Measurements from ENCODE around the gene GZMM. TPM values are rescaled to one million over a fixed set of nuclear protein-coding genes. Genes with fewer than 3 reads are reported as not detected.

The GZMM gene
- total RNA-seq, 4 donors from 2014 or later = 2.5 TPM; not detected in 3

DNA sequence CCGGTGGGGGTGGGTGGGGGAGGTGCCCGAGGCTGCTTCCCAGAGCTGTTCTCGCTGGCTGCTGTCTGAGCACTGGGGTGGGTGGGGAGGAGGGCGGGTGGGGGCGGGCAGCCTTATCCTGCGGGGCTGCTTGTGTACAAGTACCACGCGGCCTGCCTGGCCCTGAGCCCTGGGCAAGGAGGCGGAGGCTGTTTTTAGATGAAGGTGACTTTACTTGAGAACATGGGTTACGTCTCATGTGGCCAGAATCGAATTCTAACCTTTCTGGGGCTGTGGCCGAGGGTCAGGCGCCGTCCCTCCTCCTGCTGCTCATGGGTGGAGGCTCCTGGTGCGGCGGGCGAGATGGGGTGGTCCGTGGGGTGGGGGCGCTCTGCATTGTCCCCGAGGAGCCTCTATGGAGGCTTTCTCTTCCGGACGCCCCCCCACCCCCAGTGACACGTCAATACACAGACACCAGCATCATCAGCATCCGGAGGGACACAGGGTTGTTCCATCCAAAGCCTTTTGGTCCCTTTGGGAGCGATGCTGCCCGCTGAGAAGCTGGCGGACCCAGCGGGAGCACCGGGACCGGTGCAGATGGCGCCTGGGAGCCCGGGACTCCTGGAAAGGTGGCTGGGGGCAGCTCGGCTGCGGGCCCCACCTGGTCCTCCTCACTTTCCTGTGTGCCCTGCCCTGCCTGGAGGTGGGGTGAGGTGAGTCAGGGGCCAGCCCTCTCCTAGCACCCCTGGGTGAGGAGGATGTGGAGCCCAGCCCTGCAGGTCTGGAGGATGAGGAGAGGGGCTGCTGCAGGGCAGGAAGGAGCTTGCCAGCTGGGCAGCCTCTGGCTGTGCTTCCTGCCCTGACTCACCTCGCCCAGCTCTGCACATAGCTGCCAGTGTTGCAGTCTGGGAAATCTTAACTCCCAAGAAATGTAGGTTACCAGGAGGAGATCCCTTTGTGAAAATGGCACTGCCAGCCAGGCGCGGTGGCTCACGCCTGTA lies 32.0 kb downstream of the GZMM start:
- H3K27ac ChIP-seq = peak overlapping the region in 2 of 4 donors; percentile 46 to 64
- no peak for DNase-seq (ENCODE audit: low spot score in 2 of 2)
- TF ChIP-seq CTCF (IDR thresholded peaks at IDR 0.05) (no peak), EP300 (IDR thresholded peaks at IDR 0.05) (no peak), POLR2A (IDR thresholded peaks at IDR 0.05) (no peak)
- peaks cover 4 to 36% (median 6%) of the 10 kb centered on the region in 3 donors for H3K36me3 ChIP-seq
- H3K4me1 ChIP-seq = peaks cover 0 to 55% (median 35%) of the 10 kb centered on the region in 4 donors
- no peaks in the 10 kb centered on the region for H3K9me3 ChIP-seq
- peak overlapping the region in 1 of 4 donors; percentile 27 for H3K4me3 ChIP-seq
- no peaks in the 10 kb centered on the region for H3K27me3 ChIP-seq
- WGBS, 2 donors = 43 to 65% methylated on average over 29 to 31 of the region's 38 CpGs

DNA sequence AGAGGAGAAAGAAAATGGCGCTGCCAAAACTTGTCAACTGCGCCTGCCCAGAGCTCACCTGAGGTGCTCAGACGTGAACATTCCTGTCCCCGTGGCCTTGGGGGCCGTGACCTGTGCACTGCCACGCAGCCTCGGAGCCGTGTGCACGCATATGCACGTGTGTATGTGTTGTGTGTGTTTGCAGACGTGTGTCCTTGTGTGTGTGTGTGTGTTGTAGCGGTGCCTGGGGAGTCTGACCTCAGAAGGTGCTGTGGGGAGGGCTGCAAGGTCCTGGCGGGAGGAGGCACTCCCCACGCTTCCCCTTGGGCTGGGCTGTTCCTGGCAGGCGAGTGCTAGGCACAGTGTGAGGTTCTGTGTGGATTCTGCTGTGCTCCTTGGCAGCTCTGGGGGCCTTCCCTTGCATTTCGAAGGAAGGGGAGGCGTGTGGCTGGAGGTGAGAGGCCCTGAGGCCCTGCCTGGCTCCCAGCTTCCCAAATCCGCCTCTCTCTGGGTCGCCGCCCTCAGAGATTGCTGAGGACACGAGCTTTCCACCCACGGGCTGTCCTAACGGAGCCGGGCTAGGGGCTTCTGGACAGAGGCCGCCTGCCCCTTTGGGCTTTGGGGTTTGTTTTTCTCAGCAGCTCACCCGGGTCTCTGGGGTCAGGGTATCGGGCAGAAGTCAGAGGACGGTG lies 33.0 kb downstream of the GZMM start:
- H3K4me1 ChIP-seq = peaks cover 0 to 45% (median 33%) of the 10 kb centered on the region in 4 donors
- no peak for DNase-seq (ENCODE audit: low spot score in 2 of 2)
- no peaks in the 10 kb centered on the region for H3K9me3 ChIP-seq
- H3K4me3 ChIP-seq = no peak overlapping the region
- H3K36me3 ChIP-seq = peaks cover 4 to 47% (median 10%) of the 10 kb centered on the region in 3 donors
- 76 to 80% methylated on average over 21 to 27 of the region's 28 CpGs for WGBS, 2 donors
- H3K27me3 ChIP-seq = no peaks in the 10 kb centered on the region
- no peak for TF ChIP-seq POLR2A (IDR thresholded peaks at IDR 0.05)
- no peak for TF ChIP-seq CTCF (IDR thresholded peaks at IDR 0.05)
- TF ChIP-seq EP300 (IDR thresholded peaks at IDR 0.05) = no peak
- no peak overlapping the region for H3K27ac ChIP-seq

DNA sequence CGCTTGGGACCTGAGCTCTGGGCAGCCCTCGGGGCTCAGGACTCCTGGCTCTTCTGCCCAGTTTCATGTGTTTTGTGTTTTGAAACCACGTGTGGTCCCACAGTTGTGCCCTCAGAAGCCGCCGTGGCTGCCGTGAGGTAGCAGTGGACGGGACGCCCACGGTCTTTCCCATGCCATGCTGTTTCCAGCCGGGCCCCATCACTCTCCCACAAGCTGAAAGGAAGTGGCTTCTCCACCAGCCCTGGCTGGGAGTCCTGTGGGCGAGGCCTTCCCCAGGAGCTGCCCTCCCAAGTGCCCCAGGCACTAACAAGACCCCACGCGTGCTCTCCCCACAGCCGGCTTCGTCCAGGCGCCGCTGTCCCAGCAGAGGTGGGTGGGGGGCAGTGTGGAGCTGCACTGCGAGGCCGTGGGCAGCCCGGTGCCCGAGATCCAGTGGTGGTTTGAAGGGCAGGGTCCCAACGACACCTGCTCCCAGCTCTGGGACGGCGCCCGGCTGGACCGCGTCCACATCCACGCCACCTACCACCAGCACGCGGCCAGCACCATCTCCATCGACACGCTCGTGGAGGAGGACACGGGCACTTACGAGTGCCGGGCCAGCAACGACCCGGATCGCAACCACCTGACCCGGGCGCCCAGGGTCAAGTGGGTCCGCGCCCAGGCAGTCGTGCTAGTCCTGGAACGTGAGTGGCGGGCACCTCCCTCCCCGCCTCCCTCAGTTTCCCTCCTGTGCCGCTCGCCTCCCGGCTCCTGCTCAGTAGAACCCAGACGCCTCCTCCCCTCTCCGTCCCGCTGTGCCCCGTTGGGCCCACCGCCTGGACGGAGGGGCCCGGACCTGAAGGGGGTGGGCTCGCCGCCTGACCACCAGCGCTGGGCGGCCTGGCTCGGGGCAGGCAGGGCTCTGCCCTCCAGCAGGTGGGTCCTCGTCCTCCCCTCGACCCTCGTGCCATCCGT lies 33.9 kb downstream of the GZMM start:
- TF ChIP-seq CTCF (IDR thresholded peaks at IDR 0.05) = no peak
- TF ChIP-seq EP300 (IDR thresholded peaks at IDR 0.05) = no peak
- no peak for TF ChIP-seq POLR2A (IDR thresholded peaks at IDR 0.05)
- Histone ChIP-seq H3K27ac (no peak overlapping the region), H3K4me1 (peaks cover 0 to 48% (median 33%) of the 10 kb centered on the region in 4 donors), H3K4me3 (no peak overlapping the region), H3K36me3 (peaks cover 4 to 55% (median 18%) of the 10 kb centered on the region in 3 donors), H3K9me3 (no peaks in the 10 kb centered on the region), H3K27me3 (no peaks in the 10 kb centered on the region)
- no peak for DNase-seq (ENCODE audit: low spot score in 2 of 2)
- WGBS, 2 donors = 86% methylated on average over 65 to 66 of the region's 66 CpGs

DNA sequence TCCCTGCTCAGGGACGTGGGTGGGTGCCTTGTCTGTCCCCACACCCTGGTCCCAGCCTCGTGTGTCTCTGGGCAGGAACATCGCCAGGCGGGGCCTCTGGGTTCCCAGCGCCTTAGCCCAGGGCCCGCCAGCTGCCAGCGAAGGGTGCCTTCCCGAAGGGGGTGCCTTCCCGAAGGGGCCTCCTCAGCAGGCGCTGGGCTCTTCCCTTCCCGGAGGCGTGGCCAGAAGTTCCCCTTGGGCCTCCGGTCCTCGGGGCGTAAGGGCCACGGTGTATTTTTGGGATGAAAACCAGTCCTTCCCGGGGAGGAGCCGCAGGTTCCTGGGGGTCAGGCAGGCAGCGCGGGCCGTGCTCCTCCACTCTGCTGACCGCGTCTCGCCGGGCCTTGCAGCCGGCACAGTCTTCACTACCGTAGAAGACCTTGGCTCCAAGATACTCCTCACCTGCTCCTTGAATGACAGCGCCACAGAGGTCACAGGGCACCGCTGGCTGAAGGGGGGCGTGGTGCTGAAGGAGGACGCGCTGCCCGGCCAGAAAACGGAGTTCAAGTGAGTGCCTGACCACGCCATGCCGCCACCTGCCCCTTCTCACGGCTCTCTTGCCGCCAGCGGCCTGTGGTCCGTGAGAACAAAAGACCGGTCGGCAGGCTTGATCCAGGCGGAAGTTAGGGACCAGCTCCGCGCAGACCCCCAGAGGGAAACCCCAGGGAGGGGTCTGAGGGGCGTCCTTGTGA lies 35.4 kb downstream of the GZMM start:
- Histone ChIP-seq H3K9me3 (no peaks in the 10 kb centered on the region), H3K4me3 (no peak overlapping the region), H3K27me3 (no peaks in the 10 kb centered on the region), H3K36me3 (peaks cover 4 to 65% (median 18%) of the 10 kb centered on the region in 3 donors), H3K27ac (no peak overlapping the region), H3K4me1 (peaks cover 0 to 52% (median 22%) of the 10 kb centered on the region in 4 donors)
- 86 to 89% methylated on average over 31 to 33 of the region's 46 CpGs for WGBS, 2 donors
- no peak for DNase-seq (ENCODE audit: low spot score in 2 of 2)
- TF ChIP-seq CTCF (IDR thresholded peaks at IDR 0.05) (no peak), POLR2A (IDR thresholded peaks at IDR 0.05) (no peak), EP300 (IDR thresholded peaks at IDR 0.05) (no peak)
